Measurements from ENCODE around the gene LRRC36. TPM values are rescaled to one million over a fixed set of nuclear protein-coding genes. Genes with fewer than 3 reads are reported as not detected.

The LRRC36 gene
- total and polyA plus RNA-seq, 9 of the 15 experiments (the other 6 are each of a cell fraction or from before 2014, with no cell fraction given), result 0.09 to 0.40 (median 0.17) TPM; not detected in 1

DNA sequence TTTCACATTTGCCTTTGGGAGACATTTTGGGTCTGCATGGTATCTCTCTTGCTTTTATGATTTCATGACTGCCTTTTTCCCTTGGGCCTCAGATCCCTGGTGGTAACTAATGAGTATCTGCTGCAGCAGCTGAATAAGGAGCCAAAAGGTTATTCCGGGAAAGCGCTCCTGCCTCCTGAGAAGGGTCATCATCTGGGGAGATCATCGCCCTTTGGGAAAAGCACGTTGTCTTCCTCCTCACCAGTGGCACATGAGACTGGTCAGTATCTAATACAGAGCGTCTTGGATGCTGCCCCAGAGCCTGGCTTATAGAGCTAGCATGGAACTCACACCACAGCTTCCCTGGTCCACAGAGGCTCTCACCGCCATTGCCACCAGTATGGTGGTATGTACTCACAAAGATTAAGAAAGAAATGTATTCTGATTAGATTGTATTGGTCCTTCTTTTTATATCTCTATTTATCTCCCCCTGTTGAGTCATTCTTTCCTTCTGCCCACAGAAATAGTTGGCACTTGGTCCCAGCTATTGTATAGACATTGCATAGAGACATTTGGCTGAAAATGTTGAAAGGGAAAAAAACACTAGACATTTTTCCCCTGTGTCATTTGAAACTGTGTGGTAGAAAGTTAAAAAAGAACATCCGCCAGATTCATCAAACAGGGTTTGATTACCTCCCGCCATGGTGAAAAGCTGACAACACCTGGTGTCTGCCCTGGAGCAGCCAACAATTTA lies 58.3 kb downstream of the LRRC36 start (continued):
- no peak for TF ChIP-seq CBX8 (IDR thresholded peaks at IDR 0.05; ENCODE audit: borderline replicate concordance, extremely low read depth, low read depth, low read length, poor library complexity, severe bottlenecking)
- no peak for TF ChIP-seq CHD4 (IDR thresholded peaks at IDR 0.05; ENCODE audit: insufficient read depth, insufficient replicate concordance, low read depth, low read length, poor library complexity, severe bottlenecking)
- no peak for TF ChIP-seq IRF2 (CRISPR knock-in tag; IDR thresholded peaks at IDR 0.05)
- TF ChIP-seq, protein P1, sequence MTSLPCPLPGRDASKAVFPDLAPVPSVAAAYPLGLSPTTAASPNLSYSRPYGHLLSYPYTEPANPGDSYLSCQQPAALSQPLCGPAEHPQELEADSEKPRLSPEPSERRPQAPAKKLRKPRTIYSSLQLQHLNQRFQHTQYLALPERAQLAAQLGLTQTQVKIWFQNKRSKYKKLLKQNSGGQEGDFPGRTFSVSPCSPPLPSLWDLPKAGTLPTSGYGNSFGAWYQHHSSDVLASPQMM (CRISPR knock-in tag; IDR thresholded peaks at IDR 0.05), result no peak

DNA sequence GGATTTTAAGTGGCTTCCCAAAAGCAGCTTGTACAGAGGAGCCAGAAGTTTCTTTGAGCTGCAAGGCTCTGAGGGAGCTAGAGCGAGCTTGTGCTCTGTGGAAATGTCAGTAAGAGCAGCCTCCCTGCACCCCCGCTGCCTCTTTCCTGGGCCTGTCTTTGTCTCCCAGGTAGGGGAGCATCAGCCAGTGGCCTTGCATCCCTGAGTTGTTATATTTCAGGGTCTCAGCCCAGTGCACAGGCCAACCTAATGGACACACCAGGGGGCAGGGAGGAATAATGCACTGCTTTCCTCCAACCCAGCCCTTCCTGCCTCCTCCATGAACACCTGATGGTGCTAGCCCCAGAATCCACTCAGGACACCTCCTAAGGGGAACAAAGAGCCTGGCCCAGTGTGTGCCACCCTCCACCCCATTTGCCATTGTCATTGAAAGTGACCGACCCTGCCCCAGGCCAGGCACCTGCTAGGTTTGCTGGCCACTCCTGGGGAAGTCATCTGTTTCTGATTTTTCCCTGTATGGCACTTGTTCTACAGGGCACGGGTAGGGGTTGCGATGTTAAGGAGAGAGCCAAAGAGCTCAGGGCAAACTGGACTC lies 60.3 kb downstream of the LRRC36 start:
- DNase-seq (ENCODE audit: extremely low read depth in 1 of 4, low spot score in 3 of 4) (no peak), FAIRE-seq (no peak), ATAC-seq (no peak)
- no peaks in the 10 kb centered on the region for H3K79me2 ChIP-seq (ENCODE audit: control insufficient read depth, insufficient read depth, low read length)
- H3K9me3 ChIP-seq (replicated peaks; ENCODE audit: control insufficient read depth, insufficient read depth, low read depth, low read length), result no peaks in the 10 kb centered on the region
- H3K36me3 ChIP-seq (ENCODE audit: control insufficient read depth, insufficient read depth, low read length), result no peaks in the 10 kb centered on the region
- ChIA-PET POLR2A (interaction anchor here (0.5 to 1.2 kb wide), 2 partner anchors 119 to 126 kb away, joined by 3 to 4 read pairs; no protein-coding TSS in a partner anchor), CTCF (ENCODE audit: low intra/inter-chr PET ratio) (no interaction called here)
- H3K27me3 ChIP-seq (ENCODE audit: control insufficient read depth in 2 of 2, insufficient read depth in 2 of 2, low read length in 2 of 2), result peaks cover 25 to 73% of the 10 kb centered on the region in 2 experiments
- H4K20me1 ChIP-seq (replicated peaks; ENCODE audit: control insufficient read depth, insufficient read depth, low read length), result no peaks in the 10 kb centered on the region; the same call in 1 of the 2 replicates
- H3K4me2 ChIP-seq (ENCODE audit: insufficient read depth, low read length), result no peak overlapping the region
- in situ Hi-C loops (cut with MboI) (no loop called here), intact Hi-C loops (cut with micrococcal nuclease) (no loop called here)
- 5% methylated on average over 5 of the region's 5 CpGs for WGBS (ENCODE audit: insufficient coverage, low coverage, missing lambda C conversion rate)
- H3K4me3 ChIP-seq, result no peak overlapping the region
- no peak overlapping the region for H3K9ac ChIP-seq (ENCODE audit: insufficient read depth in 1 of 2, low read depth in 2 of 2, low read length in 2 of 2)
- H3K27ac ChIP-seq (ENCODE audit: extremely low read depth, low read depth, low read length), result no peak overlapping the region
- no peak overlapping the region for H2AFZ ChIP-seq (ENCODE audit: low read depth, low read length)
- H3K4me1 ChIP-seq (replicated peaks in 1 of 2; ENCODE audit: control insufficient read depth in 2 of 2, insufficient read depth in 2 of 2, low read length in 2 of 2), result peaks cover 0 to 17% of the 10 kb centered on the region in 2 experiments; a peak in 1 of 5 replicates
- no peaks in the 10 kb centered on the region for H3K9me1 ChIP-seq (ENCODE audit: control insufficient read depth, insufficient read depth, low read length)
- no TSS peak for BruUV-seq (replicated peaks)
- TF ChIP-seq, protein P2, sequence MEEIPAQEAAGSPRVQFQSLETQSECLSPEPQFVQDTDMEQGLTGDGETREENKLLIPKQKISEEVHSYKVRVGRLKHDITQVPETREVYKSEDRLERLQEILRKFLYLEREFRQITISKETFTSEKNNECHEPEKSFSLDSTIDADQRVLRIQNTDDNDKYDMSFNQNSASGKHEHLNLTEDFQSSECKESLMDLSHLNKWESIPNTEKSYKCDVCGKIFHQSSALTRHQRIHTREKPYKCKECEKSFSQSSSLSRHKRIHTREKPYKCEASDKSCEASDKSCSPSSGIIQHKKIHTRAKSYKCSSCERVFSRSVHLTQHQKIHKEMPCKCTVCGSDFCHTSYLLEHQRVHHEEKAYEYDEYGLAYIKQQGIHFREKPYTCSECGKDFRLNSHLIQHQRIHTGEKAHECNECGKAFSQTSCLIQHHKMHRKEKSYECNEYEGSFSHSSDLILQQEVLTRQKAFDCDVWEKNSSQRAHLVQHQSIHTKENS (CRISPR knock-in tag; IDR thresholded peaks at IDR 0.05), result no peak
- TF ChIP-seq EP300 (IDR thresholded peaks at IDR 0.05; ENCODE audit: low read length) (no peak), ZNF75A (CRISPR knock-in tag; IDR thresholded peaks at IDR 0.05) (no peak), KDM2B (CRISPR knock-in tag; IDR thresholded peaks at IDR 0.05) (no peak), TEAD4 (IDR thresholded peaks at IDR 0.05; ENCODE audit: low read length) (no peak), TEAD4 (CRISPR knock-in tag; IDR thresholded peaks at IDR 0.05; ENCODE audit: borderline replicate concordance) (no peak), TRIM24 (IDR thresholded peaks at IDR 0.05) (no peak), SAP30 (IDR thresholded peaks at IDR 0.05; ENCODE audit: borderline replicate concordance, insufficient read depth, low read depth, low read length, poor library complexity, severe bottlenecking) (no peak), NCOA6 (IDR thresholded peaks at IDR 0.05) (no peak), ZFX (CRISPR knock-in tag; IDR thresholded peaks at IDR 0.05) (no peak), C11orf30 (IDR thresholded peaks at IDR 0.05; ENCODE audit: low read depth) (no peak)
- TF ChIP-seq, protein P3, sequence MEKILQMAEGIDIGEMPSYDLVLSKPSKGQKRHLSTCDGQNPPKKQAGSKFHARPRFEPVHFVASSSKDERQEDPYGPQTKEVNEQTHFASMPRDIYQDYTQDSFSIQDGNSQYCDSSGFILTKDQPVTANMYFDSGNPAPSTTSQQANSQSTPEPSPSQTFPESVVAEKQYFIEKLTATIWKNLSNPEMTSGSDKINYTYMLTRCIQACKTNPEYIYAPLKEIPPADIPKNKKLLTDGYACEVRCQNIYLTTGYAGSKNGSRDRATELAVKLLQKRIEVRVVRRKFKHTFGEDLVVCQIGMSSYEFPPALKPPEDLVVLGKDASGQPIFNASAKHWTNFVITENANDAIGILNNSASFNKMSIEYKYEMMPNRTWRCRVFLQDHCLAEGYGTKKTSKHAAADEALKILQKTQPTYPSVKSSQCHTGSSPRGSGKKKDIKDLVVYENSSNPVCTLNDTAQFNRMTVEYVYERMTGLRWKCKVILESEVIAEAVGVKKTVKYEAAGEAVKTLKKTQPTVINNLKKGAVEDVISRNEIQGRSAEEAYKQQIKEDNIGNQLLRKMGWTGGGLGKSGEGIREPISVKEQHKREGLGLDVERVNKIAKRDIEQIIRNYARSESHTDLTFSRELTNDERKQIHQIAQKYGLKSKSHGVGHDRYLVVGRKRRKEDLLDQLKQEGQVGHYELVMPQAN (IDR thresholded peaks at IDR 0.05; ENCODE audit: borderline replicate concordance), result no peak

All from K562 (cell line).